GM18505 (cell line): ENCODE data around the gene AICDA.

Experiments
- ATAC-seq: cut with Tn5 transposase; IDR thresholded peaks from one replicate; pipeline ENCODE4 v1.9.1; 2021; ENCODE audit not compliant: unreplicated experiment
- POLR2A ChIP-seq: IDR thresholded peaks from 4 replicates; pipeline ENCODE4 v1.6.1; 2011; ENCODE audit warnings: borderline replicate concordance; ENCODE audit not compliant: insufficient read depth, insufficient read length; ENCODE audit errors: extremely low read depth

Gene AICDA

GRCh38 chr12:8554451-8555195 lies 58.0 kb downstream of the AICDA start:
- TF ChIP-seq POLR2A = no peak

DNA sequence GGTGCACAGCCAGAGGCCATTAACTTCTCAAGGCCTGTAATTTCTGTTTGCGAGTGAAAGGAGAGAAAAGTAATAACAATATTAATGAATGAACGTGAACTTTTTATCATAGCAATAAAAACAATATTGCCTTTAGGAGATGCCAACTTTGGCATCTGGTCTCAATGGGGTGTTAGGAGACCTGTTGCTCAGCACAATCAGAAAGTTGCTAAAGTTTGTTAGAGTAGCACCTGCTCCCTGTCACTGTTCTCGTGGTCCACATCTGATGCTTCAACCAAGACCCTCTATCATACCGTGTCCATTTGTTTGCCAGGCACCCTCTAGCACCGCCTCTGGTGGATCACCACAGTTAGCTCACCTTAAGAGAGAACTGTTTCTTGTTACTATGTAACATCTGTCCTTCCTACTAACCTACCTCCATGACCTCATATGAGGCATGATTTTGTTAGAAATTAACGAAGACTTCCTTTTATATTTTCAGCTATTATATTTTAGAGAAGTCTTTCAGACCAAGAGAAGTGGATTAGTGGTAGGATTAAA lies 59.5 kb downstream of the AICDA start:
- no peak for ATAC-seq
- TF ChIP-seq POLR2A = no peak

More at GRCh38 chr12:8554451-8555195, 58.0 kb downstream of the AICDA start:
- no peak for ATAC-seq
